Activated CD4-positive, alpha-beta memory T cell treated with anti-CD3 and anti-CD28 coated beads for 36 hours (primary cell): ENCODE measurements around the gene SLC25A46. TPM values are rescaled to one million over a fixed set of nuclear protein-coding genes. Genes with fewer than 3 reads are reported as not detected.

Source experiments
- total RNA-seq, 2 experiments: library from RNA; stranded (reverse); gene quantifications; one replicate each; pipeline ENCODE4 v1.2.3, GENCODE V29; 2021

The SLC25A46 gene
- total RNA-seq, 2 experiments from 2014 or later, result 35.4 to 37.6 TPM

Other genes with a start within 250 kb of the SLC25A46 start
- under 1 TPM; 0.74 to 0.92 TPM for gene TMEM232, start 12.3 kb upstream of the SLC25A46 start, total RNA-seq